ENCODE measurements around the gene SLC7A4.
"Not testable (repeated sequence)": the region's sequence is repeated elsewhere in the genome, so short reads cannot be mapped to it uniquely, and the experiment has no call there.

Gene SLC7A4

DNA sequence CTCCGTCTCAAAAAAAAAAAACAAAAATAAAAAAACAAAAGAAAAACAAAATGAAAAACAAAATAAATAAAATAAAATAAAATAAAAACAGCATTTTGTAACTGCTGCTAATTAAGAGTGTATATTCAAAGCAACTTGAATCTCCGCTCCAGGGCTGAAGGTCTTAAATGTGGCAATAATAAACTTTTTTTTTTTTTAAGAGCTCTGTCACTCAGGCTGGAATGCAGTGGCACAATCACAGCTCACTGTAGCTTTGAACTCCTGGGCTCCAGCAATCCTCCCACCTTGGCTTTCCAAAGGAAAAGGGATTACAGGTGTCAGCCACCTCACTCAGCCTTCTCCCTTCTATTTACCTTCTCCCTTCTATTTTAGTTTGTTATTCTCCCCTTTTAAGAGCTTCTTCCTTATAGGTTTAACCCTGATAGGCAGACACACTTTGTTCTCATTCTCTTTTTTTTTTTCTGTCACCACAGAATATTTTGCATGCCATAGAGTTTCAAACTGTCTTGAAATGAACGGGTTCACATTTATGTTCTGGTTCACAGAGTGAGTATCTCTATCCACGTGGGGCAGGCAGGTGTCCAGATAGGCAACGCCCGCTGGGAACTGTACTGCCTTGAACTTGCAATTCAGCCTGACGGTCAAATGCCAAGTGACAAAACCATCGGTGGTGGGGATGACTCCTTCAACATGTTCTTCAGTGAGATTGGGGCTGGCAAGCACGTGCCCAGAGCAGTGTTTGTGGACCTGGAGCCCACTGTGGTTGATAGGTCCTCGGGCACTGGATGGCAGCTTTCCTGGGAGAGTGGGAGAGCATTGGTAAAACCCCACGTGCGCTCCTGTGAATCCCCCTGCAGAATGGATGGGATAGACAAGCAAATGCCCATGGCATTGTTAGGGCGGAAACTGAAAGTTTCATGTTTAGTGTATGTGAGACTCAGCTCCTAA lies 32.8 kb upstream of the SLC7A4 start:
- TF ChIP-seq, protein P1, sequence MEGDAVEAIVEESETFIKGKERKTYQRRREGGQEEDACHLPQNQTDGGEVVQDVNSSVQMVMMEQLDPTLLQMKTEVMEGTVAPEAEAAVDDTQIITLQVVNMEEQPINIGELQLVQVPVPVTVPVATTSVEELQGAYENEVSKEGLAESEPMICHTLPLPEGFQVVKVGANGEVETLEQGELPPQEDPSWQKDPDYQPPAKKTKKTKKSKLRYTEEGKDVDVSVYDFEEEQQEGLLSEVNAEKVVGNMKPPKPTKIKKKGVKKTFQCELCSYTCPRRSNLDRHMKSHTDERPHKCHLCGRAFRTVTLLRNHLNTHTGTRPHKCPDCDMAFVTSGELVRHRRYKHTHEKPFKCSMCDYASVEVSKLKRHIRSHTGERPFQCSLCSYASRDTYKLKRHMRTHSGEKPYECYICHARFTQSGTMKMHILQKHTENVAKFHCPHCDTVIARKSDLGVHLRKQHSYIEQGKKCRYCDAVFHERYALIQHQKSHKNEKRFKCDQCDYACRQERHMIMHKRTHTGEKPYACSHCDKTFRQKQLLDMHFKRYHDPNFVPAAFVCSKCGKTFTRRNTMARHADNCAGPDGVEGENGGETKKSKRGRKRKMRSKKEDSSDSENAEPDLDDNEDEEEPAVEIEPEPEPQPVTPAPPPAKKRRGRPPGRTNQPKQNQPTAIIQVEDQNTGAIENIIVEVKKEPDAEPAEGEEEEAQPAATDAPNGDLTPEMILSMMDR (IDR thresholded peaks at IDR 0.05; ENCODE audit: control insufficient read depth, insufficient read depth, low read depth, low read length, missing control alignments), result no peak
- H3K4me3 ChIP-seq (ENCODE audit: control insufficient read depth, low read depth, low read length), result no peak overlapping the region
- DNase-seq (ENCODE audit: low read depth), result no peak

DNA sequence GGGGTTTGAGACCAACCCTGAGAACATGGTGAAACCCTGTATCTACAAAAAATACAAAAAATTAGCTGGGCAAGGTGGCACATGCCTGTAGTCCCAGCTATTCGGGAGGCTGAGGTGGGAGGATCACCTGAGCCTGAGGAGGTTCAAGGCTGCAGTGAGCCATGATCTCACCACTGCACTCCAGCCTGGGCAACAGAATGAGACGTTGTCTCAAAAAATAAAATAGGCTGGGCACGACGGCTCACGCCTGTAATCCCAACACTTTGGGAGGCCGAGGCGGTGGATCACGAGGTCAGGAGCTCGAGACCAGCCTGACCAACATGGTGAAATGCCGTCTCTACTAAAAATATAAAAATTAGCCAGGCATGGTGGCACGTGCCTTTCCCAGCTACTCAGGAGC lies 32.1 kb upstream of the SLC7A4 start:
- not testable (repeated sequence) for DNase-seq (ENCODE audit: low read depth); H3K4me3 ChIP-seq (ENCODE audit: control insufficient read depth, low read depth, low read length)

DNA sequence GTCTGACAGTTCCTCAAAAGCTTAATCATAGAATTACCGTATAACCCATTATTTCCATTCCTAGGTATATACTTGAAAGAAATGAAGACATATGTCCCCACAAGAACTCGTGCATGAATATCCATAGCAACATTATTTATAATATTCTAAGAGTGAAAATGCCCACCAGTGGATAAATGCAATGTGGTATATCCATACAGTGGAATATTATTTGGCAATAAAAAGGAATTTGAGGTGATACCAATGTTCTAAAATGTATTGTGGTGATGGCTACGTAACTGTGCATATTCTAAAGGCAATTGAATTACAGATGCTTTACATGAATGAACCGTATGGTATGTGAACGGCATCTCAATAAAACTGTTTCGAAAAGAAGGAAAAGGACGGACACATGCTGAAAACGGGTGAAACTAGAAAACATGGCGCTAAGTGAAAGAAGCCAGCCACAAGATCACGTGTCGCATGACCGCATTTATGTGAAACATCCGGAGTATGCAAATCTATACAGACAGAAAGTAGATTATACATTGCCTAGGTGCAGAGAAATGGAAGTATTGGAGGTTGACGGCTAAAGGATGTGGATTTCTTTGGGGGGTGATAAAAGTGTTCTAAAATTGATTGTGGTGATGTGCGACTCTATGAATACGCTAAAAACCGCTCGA lies 29.4 kb upstream of the SLC7A4 start:
- not testable (repeated sequence) for DNase-seq (ENCODE audit: low read depth)

DNA sequence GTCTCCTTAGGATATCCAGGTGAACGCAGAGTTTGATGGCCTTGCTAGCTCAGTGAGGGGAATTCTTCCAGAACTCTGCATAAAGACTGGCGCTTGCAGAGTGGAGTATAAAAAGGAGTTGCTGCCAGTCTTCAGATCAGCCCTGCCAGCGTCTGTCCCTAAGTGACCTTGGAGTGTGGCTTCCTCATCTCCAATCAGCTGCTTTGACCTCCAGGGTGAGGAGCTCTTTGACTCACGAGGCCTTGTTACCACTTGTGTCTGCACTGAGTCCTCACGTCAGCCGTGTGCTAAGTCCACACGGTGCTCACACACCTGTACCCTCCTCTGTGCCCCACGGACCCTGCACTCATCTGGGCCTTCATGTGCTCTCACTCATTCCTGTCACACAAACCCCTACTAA lies 28.0 kb upstream of the SLC7A4 start:
- DNase-seq (ENCODE audit: low read depth), result not testable (repeated sequence)

More for the DNA sequence above, 29.4 kb upstream of the SLC7A4 start:
- not testable (repeated sequence) for H3K4me3 ChIP-seq (ENCODE audit: control insufficient read depth, low read depth, low read length)

DNA sequence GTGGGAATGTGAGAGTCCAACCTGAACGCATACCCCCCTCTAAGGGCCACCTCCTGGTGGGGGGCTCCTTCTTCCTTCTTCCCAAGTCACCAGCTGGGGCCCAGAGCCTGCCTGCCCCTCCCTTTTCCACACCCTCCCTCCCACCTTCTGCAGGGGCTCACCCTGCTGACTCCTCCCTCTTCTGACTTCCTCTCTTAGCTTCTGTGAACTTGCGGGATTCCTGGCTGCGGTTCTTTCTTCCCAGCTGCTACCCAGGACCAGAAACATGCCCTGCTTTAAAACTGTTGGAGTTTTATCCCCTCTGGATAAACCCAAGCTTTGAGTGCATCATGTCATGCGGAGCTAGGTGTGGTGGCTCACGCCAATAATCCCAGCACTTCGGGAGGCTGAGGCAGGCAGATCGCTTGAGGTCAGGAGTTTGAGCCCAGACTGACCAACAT lies 23.5 kb upstream of the SLC7A4 start:
- DNase-seq (ENCODE audit: low read depth), result no peak

More for the DNA sequence above, 28.0 kb upstream of the SLC7A4 start:
- H3K4me3 ChIP-seq (ENCODE audit: control insufficient read depth, low read depth, low read length), result not testable (repeated sequence)

DNA sequence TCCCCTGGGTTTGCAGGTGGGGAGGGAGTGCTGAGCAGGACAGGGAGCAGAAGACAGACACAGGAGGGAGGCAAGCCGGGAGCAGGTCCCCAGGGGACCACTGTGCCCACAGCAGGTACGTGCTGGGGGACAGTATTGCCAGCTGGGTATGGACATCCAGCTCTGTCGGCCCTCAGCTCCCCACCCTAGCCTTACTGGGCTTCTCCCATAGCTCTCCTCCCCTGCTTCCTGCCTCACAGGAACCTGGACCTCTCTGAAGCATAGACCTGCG lies 23.1 kb upstream of the SLC7A4 start:
- no peak for DNase-seq (ENCODE audit: low read depth)
- H3K4me3 ChIP-seq (ENCODE audit: control insufficient read depth, low read depth, low read length), result no peak overlapping the region
- TF ChIP-seq, protein P1 (IDR thresholded peaks at IDR 0.05; ENCODE audit: control insufficient read depth, insufficient read depth, low read depth, low read length, missing control alignments), result no peak

More for the DNA sequence above, 23.5 kb upstream of the SLC7A4 start:
- TF ChIP-seq, protein P1 (IDR thresholded peaks at IDR 0.05; ENCODE audit: control insufficient read depth, insufficient read depth, low read depth, low read length, missing control alignments), result no peak
- H3K4me3 ChIP-seq (ENCODE audit: control insufficient read depth, low read depth, low read length), result no peak overlapping the region

DNA sequence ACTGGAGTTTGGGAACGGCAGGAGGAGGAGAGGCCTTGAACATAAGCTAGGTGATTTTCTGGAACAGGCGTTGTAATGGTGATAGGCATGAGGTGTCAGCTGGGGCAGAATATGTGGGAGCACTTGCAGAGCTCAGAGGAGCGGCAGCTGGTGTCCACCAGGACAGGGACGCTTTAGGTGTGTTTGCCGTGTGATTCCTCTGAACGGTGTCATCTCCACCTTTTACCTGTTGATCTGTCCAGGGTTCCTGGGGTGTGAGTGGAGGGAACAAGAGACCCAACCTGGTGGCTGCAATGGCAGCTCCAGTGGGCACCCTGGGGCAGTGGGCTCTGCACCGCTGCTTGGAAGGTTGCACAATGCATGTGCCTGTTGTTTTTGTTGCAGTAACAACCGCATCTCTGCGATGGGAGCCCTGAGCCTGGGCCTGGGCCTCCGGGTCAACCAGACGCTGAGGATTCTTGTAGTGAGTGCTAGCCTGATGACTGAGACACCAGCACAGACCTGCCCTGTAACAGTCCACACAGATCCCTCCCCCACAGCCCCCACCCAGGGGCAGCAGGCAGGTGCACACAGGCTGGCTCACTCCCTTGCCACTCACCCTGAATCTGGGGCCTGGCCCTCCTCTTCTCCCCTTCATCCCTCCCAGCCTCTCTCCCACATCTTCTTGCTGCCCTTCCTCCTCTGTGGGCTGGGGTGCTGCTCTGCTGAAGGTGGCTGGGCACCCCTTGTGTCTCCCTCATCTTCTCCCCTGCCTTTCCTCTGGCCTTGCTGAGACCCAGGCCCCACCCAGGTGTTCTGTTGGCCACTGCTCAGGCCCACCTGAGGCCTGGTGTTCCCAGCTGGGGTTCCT lies 22.6 kb upstream of the SLC7A4 start:
- no peak for DNase-seq (ENCODE audit: low read depth)
- H3K4me3 ChIP-seq (ENCODE audit: control insufficient read depth, low read depth, low read length), result no peak overlapping the region
- TF ChIP-seq, protein P1 (IDR thresholded peaks at IDR 0.05; ENCODE audit: control insufficient read depth, insufficient read depth, low read depth, low read length, missing control alignments), result no peak
